HG03097 (cell line): ENCODE data around the gene PPWD1.
"Not testable (repeated sequence)": the region's sequence is repeated elsewhere in the genome, so short reads cannot be mapped to it uniquely, and the experiment has no call there.

Experiments used
- ATAC-seq: cut with Tn5 transposase; IDR thresholded peaks from one replicate; pipeline ENCODE4 v1.9.1; 2021; ENCODE audit not compliant: unreplicated experiment, low FRiP score

Gene PPWD1

DNA sequence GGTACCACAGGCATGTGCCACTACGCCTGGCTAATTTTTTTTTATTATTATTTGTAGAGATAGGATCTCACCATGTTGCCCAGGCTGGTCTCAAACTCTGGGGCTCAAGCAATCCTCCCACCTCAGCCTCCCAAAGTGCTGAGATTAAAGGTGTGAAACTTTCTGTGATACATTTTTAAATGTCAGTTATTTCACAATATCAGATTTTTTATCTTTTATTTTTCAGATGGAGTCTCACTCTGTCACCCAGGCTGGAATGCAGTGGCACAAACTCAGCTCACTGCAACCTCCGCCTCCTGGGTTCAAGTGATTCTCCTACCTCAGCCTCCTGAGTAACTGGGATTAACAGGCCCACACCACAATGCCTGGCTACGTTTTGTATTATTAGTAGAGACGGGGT is 58.9 kb downstream of the PPWD1 start:
- not testable (repeated sequence) for ATAC-seq

DNA sequence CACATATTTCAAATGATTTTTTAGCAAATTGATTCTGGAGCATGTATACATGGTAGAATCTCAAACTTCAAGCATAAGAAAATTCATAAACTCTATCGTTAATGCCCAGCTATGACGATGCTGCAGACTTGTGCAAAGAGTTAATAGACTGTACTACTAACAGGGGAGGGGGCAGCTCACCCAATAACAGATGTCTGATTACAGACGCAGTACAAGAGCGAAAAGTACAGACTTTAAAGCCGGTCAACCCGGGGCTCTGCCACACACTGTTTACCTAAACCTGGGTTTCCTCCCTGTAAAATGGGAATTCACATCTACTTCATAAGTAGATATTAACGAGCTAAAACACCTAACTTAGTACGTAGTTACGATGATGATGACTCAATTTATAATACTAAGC is 60.4 kb downstream of the PPWD1 start:
- ATAC-seq = no peak

DNA sequence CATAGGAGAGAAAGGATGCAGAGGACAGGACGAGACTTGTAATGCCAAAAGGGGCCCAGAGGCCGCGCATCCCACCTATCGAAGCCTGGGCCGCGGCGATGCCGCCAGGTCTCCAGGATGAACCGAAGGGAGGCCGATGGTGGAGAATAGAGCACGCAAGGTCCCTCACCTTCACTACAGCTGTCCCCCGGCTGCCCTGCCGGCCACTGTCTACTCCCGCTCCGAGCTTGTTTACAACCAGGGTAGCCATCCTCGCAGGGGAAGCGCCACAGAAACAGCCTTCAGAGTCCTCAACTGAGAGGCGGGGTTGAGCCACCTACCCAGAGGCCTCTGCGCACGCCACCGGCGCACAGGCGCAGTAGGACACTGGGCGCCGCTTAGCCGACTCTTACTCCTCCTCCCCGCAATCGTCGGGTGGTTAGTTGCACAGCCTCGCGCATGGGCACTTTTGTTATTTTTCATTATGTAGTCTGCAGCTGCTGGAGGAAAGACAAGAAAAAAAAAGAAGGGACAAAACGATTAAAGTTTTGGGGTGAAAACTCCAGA is 61.0 kb downstream of the PPWD1 start, which contains the start of gene TRIM23:
TSS of gene TRIM23 (minus strand) at position 309 of the 546 bp plus-strand sequence. CDS start at position 250, 59 bp downstream.
- ATAC-seq = peak; percentile 90

DNA sequence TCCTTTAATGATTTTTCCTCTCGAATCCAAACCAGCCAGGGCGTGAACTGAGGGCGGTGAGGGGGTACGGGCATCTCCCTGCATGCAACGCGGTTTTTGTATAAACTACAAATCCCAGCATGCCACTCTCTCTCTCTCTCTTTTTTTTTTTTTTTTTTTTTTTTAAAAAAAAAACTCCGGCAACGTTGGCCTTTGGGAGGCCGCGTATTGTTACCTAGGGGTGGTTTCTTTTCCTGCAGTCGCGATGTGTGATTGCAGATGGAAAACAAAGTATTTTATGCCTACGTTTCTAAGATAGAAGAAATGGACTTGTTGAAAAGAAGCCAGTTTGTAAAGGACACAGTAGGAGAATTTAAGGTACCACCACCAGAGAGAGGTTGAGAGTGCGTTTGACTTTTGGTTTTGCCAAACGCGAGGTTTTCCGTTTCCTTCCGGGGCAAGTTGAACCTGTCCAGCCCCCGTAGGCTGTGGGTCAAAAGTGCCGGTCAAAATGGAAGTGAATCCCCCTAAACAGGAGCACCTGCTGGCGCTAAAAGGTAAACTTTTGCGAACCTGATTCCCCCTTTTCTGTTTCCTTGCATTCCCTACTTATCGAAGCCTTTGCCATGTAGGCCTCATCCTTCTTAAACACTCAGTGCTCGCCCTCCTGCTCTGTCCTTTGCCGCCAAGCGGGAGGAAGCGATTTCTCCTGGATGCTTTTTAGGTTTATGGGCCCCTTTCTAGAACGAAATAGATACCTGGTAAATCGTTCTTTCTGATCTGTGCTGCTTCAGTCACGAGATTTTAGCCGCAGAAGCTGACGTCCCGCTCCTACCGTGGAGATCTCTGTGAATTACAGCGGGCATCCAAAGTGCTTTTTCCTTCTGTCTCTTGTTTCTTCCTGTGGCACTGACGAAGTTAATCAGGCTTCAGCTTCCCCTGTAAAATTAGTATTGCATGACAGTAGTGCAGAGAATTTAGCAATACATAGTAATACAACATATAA is 61.8 kb downstream of the PPWD1 start, which contains the start of the genes SHLD3 and TRAPPC13:
TSS of gene SHLD3 (plus strand) at position 457 of the 985 bp plus-strand sequence. CDS start 4,561 bp downstream, outside the sequence.
TSS of gene TRAPPC13 (plus strand) at position 457 of the 985 bp plus-strand sequence. CDS start at position 491, 34 bp downstream.
- peak; percentile 66 for ATAC-seq

DNA sequence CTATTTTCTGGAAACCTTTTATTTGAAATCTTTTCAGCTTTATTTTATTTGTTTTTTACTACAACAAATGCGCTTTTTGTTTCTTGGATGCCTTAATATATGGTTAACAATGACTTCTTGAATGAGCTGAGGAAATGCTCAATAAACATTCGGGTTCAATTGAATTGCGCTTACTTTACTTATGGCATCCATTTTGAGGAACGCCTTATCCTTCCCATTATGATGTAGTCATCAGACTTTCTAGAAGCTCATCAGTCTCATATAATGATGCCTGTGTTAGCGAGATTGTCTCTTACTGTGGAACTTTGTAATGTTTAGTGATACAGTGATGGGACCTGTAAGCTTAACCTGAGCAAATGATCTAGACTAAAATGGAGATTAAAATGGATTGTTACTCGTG is 62.6 kb downstream of the PPWD1 start:
- ATAC-seq = no peak

GRCh38 chr5:65630981-65631380 is 67.9 kb downstream of the PPWD1 start:
- ATAC-seq = no peak
